HCT116 (cell line): ENCODE measurements around the gene CCDC38. TPM values are rescaled to one million over a fixed set of nuclear protein-coding genes. Genes with fewer than 3 reads are reported as not detected.

Source experiments
- ATAC-seq: fragments of 200-7000 bp; cut with Tn5 transposase; 2 replicates; pipeline ENCODE4 v1.9.1; 2020; ENCODE audit warnings: mild to moderate bottlenecking, moderate library complexity
- BruUV-seq: library from RNA; stranded (reverse); fragments of 400-500 nt; replicated peaks from 2 replicates; lab custom pipeline; 2021; lab: Mats Ljungman, UMichigan
- CTCF ChIA-PET: fragments of 300-600 bp; sonication (Branson Sonifier 250); formaldehyde crosslinking; loops from one replicate; lab custom pipeline; 2021; ENCODE audit warnings: antibody characterized with exemption; lab: Charles Lee
- POLR2A ChIA-PET: fragments of 300-600, 350-600 bp; sonication (Branson Sonifier 250); formaldehyde crosslinking; loops from one replicate; lab custom pipeline; 2021; ENCODE audit warnings: antibody characterized with exemption; lab: Charles Lee
- RAD21 ChIA-PET, 2 experiments: fragments of 300-600 bp; sonication (Branson Sonifier 250); formaldehyde crosslinking; loops; one replicate each; lab custom pipeline; 2023; ENCODE audit warnings: low total read pairs in 2 of 2; ENCODE audit not compliant: uncharacterized antibody in 2 of 2, unreplicated experiment in 2 of 2, low non-redundant PET in 1 of 2; lab: Charles Lee
- DNase-seq: peaks from one replicate; pipeline ENCODE4 v3.0.0-alpha.2; 2010; ENCODE audit warnings: low read depth, low spot score
- H2AFZ ChIP-seq: fragments of 200-600 bp; shearing (Covaris generic), sonication (generic); 2 replicates; pipeline ENCODE4 v1.6.1; 2017; ENCODE audit warnings: low read depth, mixed run types, mixed read lengths, antibody characterized with exemption, low read length; ENCODE audit not compliant: poor library complexity, severe bottlenecking
- H3K27ac ChIP-seq: 2 replicates; pipeline ENCODE4 v1.5.1; 2012; ENCODE audit warnings: low read depth, low read length
- H3K27me3 ChIP-seq: fragments of 200-600 bp; sonication (generic); 2 replicates; pipeline ENCODE4 v1.6.1; 2016; ENCODE audit warnings: mixed run types, low read length, mixed read lengths; ENCODE audit not compliant: insufficient read depth
- H3K36me3 ChIP-seq, 2 experiments: fragments of 200-500 bp in 1 of 2; fragments of 200-600 bp in 1 of 2; sonication (Bioruptor generic) in 1 of 2; sonication (generic) in 1 of 2; 2 replicates each; pipeline versions ENCODE4 v1.5.1 to v1.6.1; 2014 to 2016; ENCODE audit warnings: low read length in 2 of 2, inconsistent platforms in 1 of 2, mixed read lengths in 1 of 2, mixed run types in 1 of 2; ENCODE audit not compliant: insufficient read depth in 2 of 2, control insufficient read depth in 1 of 2
- H3K4me1 ChIP-seq, 2 experiments: fragments of 200-600 bp in 1 of 2; sonication (generic) in 1 of 2; 2 replicates each; pipeline versions ENCODE4 v1.5.1 to v1.6.1; 2012 to 2017; ENCODE audit warnings: low read length in 2 of 2, inconsistent platforms in 1 of 2, mild to moderate bottlenecking in 1 of 2, mixed read lengths in 1 of 2, mixed run types in 1 of 2, moderate library complexity in 1 of 2; ENCODE audit not compliant: insufficient read depth in 2 of 2, control insufficient read depth in 1 of 2
- H3K4me2 ChIP-seq: fragments of 200-600 bp; sonication (generic); 2 replicates; pipeline ENCODE4 v1.6.1; 2017; ENCODE audit warnings: mixed run types, low read length, mixed read lengths
- H3K4me3 ChIP-seq, 2 experiments: fragments of 200-600 bp in 1 of 2; sonication (generic) in 1 of 2; replicated peaks in 1 of 2; 2 replicates each; pipeline ENCODE4 v1.5.1; 2011 to 2016; ENCODE audit warnings: low read length in 2 of 2, control low read depth in 1 of 2, low read depth in 1 of 2, mild to moderate bottlenecking in 1 of 2, mixed read lengths in 1 of 2, mixed run types in 1 of 2
- H3K79me2 ChIP-seq: fragments of 200-600 bp; sonication (generic); 2 replicates; pipeline ENCODE4 v1.6.1; 2017; ENCODE audit warnings: mild to moderate bottlenecking, mixed run types, low read length, moderate library complexity, mixed read lengths; ENCODE audit not compliant: insufficient read depth
- H3K9ac ChIP-seq: fragments of 200-600 bp; sonication (generic); 2 replicates; pipeline ENCODE4 v1.6.1; 2016; ENCODE audit warnings: low read length, mixed read lengths
- H3K9me2 ChIP-seq: fragments of 200-600 bp; sonication (generic), shearing (Covaris generic); 2 replicates; pipeline ENCODE4 v1.6.1; 2017; ENCODE audit warnings: mixed run types, mild to moderate bottlenecking, moderate library complexity; ENCODE audit not compliant: insufficient read depth
- H3K9me3 ChIP-seq, 2 experiments: fragments of 200-500 bp in 1 of 2; fragments of 200-600 bp in 1 of 2; sonication (Bioruptor generic) in 1 of 2; sonication (generic) in 1 of 2; 2 replicates each; pipeline ENCODE4 v1.6.1; 2014 to 2017; ENCODE audit warnings: low read length in 2 of 2, mixed read lengths in 2 of 2, inconsistent platforms in 1 of 2, low read depth in 1 of 2, mild to moderate bottlenecking in 1 of 2, mixed run types in 1 of 2, moderate library complexity in 1 of 2; ENCODE audit not compliant: control insufficient read depth in 1 of 2, insufficient read depth in 1 of 2
- H4K20me1 ChIP-seq: fragments of 200-600 bp; sonication (generic), shearing (Covaris generic); 2 replicates; pipeline ENCODE4 v1.6.1; 2017; ENCODE audit warnings: mixed run types, mild to moderate bottlenecking, moderate library complexity; ENCODE audit not compliant: insufficient read depth
- ELF1 ChIP-seq: IDR thresholded peaks from 2 replicates; pipeline ENCODE4 v1.6.1; 2012; ENCODE audit warnings: low read depth, borderline replicate concordance
- EZH2phosphoT487 ChIP-seq: fragments of 200-600 bp; IDR thresholded peaks from 2 replicates; pipeline ENCODE4 v1.6.1; 2018; ENCODE audit warnings: antibody characterized with exemption, borderline replicate concordance
- FOSL1 ChIP-seq: IDR thresholded peaks from 2 replicates; pipeline ENCODE4 v1.6.1; 2012; ENCODE audit warnings: low read depth
- JUND ChIP-seq: IDR thresholded peaks from 2 replicates; pipeline ENCODE4 v1.6.1; 2012
- POLR2AphosphoS5 ChIP-seq: IDR thresholded peaks from 2 replicates; pipeline ENCODE4 v1.6.1; 2011; ENCODE audit warnings: mild to moderate bottlenecking, low read depth, low read length, moderate library complexity
- RAD21 ChIP-seq: IDR thresholded peaks from 2 replicates; pipeline ENCODE4 v1.6.1; 2012; ENCODE audit warnings: low read depth, mild to moderate bottlenecking
- SRF ChIP-seq: IDR thresholded peaks from 2 replicates; pipeline ENCODE4 v1.6.1; 2012; ENCODE audit warnings: low read depth
- TCF7L2 ChIP-seq: IDR thresholded peaks from 2 replicates; pipeline ENCODE4 v1.7.0; 2011; ENCODE audit warnings: borderline replicate concordance, inconsistent platforms; ENCODE audit not compliant: insufficient read depth, insufficient read length; ENCODE audit errors: extremely low read depth
- YY1 ChIP-seq: IDR thresholded peaks from 2 replicates; pipeline ENCODE4 v1.6.1; 2011; ENCODE audit warnings: low read length, low read depth, moderate library complexity, mild to moderate bottlenecking; ENCODE audit not compliant: insufficient replicate concordance; ENCODE audit errors: extremely low read depth
- ZFX ChIP-seq: fragments of 450-650 bp; IDR thresholded peaks from 2 replicates; pipeline ENCODE4 v1.6.1; 2017
- ZNF274 ChIP-seq: fragments of 200-500 bp; sonication (Bioruptor generic); IDR thresholded peaks from 2 replicates; pipeline ENCODE4 v1.6.1; 2014; ENCODE audit warnings: mild to moderate bottlenecking, low read depth, low read length, inconsistent platforms
- intact Hi-C: fragments of 100-400 bp; cut with micrococcal nuclease; formaldehyde crosslinking; loops from 2 replicates; pipeline ENCODE4 v1.10.0; 2022
- total RNA-seq: library from RNA; stranded (reverse); gene quantifications from one replicate; pipeline ENCODE4 v1.2.1, GENCODE V29; 2021; ENCODE audit not compliant: unreplicated experiment
- TF ChIP-seq, protein P1 (sequence below): IDR thresholded peaks from 2 replicates; pipeline ENCODE4 v1.6.1; 2012; ENCODE audit warnings: low read depth
- TF ChIP-seq, protein P2 (sequence below): IDR thresholded peaks from 2 replicates; pipeline ENCODE4 v1.6.1; 2011; ENCODE audit warnings: mild to moderate bottlenecking, low read length, moderate library complexity; ENCODE audit not compliant: insufficient replicate concordance; ENCODE audit errors: extremely low read depth

The CCDC38 gene
- total RNA-seq, 1 experiment from 2014 or later, result 0.27 TPM

DNA sequence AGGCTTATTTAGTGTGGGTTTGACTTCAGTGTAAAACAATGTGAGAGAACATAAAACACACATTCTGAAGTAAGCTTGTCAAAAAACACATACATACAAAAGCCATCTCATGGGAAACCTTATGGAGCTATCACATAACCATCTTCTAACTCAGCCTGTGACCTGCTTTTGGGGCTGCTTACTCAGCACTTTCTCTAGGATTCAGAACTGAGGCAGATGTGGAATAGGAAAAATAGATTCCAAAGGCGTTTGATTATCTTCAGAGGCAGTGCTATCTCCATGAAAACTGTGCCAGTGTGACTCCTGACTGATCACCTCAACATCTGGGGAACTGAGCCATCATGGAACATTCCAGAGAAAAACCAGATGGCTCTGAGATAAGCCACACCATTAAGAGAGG, 40.2 kb upstream of the CCDC38 start:
- no TSS peak for BruUV-seq
- no peak overlapping the region for H3K9ac ChIP-seq

More for the DNA sequence above, 40.2 kb upstream of the CCDC38 start:
- ChIA-PET POLR2A (no interaction called here), RAD21 (no interaction called here), CTCF (no interaction called here)
- no peaks in the 10 kb centered on the region for H3K4me1 ChIP-seq
- no peak overlapping the region for H3K4me3 ChIP-seq
- H3K27ac ChIP-seq, result no peak overlapping the region
- ATAC-seq (no peak), DNase-seq (no peak)
- TF ChIP-seq ZFX, result no peak
- TF ChIP-seq RAD21, result no peak
- TF ChIP-seq, protein P1, sequence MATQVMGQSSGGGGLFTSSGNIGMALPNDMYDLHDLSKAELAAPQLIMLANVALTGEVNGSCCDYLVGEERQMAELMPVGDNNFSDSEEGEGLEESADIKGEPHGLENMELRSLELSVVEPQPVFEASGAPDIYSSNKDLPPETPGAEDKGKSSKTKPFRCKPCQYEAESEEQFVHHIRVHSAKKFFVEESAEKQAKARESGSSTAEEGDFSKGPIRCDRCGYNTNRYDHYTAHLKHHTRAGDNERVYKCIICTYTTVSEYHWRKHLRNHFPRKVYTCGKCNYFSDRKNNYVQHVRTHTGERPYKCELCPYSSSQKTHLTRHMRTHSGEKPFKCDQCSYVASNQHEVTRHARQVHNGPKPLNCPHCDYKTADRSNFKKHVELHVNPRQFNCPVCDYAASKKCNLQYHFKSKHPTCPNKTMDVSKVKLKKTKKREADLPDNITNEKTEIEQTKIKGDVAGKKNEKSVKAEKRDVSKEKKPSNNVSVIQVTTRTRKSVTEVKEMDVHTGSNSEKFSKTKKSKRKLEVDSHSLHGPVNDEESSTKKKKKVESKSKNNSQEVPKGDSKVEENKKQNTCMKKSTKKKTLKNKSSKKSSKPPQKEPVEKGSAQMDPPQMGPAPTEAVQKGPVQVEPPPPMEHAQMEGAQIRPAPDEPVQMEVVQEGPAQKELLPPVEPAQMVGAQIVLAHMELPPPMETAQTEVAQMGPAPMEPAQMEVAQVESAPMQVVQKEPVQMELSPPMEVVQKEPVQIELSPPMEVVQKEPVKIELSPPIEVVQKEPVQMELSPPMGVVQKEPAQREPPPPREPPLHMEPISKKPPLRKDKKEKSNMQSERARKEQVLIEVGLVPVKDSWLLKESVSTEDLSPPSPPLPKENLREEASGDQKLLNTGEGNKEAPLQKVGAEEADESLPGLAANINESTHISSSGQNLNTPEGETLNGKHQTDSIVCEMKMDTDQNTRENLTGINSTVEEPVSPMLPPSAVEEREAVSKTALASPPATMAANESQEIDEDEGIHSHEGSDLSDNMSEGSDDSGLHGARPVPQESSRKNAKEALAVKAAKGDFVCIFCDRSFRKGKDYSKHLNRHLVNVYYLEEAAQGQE, result no peak
- TF ChIP-seq YY1, result no peak
- TF ChIP-seq ELF1, result no peak
- no peak for TF ChIP-seq SRF
- no peak for TF ChIP-seq FOSL1
- TF ChIP-seq, protein P2, sequence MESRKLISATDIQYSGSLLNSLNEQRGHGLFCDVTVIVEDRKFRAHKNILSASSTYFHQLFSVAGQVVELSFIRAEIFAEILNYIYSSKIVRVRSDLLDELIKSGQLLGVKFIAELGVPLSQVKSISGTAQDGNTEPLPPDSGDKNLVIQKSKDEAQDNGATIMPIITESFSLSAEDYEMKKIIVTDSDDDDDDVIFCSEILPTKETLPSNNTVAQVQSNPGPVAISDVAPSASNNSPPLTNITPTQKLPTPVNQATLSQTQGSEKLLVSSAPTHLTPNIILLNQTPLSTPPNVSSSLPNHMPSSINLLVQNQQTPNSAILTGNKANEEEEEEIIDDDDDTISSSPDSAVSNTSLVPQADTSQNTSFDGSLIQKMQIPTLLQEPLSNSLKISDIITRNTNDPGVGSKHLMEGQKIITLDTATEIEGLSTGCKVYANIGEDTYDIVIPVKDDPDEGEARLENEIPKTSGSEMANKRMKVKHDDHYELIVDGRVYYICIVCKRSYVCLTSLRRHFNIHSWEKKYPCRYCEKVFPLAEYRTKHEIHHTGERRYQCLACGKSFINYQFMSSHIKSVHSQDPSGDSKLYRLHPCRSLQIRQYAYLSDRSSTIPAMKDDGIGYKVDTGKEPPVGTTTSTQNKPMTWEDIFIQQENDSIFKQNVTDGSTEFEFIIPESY, result no peak
- no peak for TF ChIP-seq EZH2phosphoT487
- no peak for TF ChIP-seq ZNF274
- TF ChIP-seq JUND, result no peak
- no peak for TF ChIP-seq POLR2AphosphoS5
- no peak for TF ChIP-seq TCF7L2
- no peaks in the 10 kb centered on the region for H3K36me3 ChIP-seq
- H3K27me3 ChIP-seq, result no peaks in the 10 kb centered on the region
- no peaks in the 10 kb centered on the region for H3K79me2 ChIP-seq
- H3K9me2 ChIP-seq, result no peaks in the 10 kb centered on the region
- H4K20me1 ChIP-seq, result no peaks in the 10 kb centered on the region
- no peak overlapping the region for H2AFZ ChIP-seq
- intact Hi-C loops, result no loop called here
- H3K4me2 ChIP-seq, result no peak overlapping the region
- H3K9me3 ChIP-seq, result no peaks in the 10 kb centered on the region
